Kidney (tissue), 14 donors: Measurements from ENCODE around the gene SOX15. TPM values are rescaled to one million over a fixed set of nuclear protein-coding genes. Genes with fewer than 3 reads are reported as not detected.
"Not testable (repeated sequence)": the region's sequence is repeated elsewhere in the genome, so short reads cannot be mapped to it uniquely, and the experiment has no call there.

Source experiments
- DNase-seq, 5 donors: peaks; one replicate each; pipeline ENCODE4 v3.0.0-alpha.2; 2013 to 2020
- FAIRE-seq: peaks from 2 replicates; lab custom pipeline; 2012; peaks lifted over from hg19 to GRCh38; lab: Jason Lieb, UNC
- H3K27ac ChIP-seq, 2 donors: one replicate each; pipeline ENCODE4 v1.7.0; 2013; ENCODE audit warnings: low read depth in 2 of 2, low read length in 2 of 2, inconsistent platforms in 1 of 2
- H3K27me3 ChIP-seq: one replicate; pipeline ENCODE4 v1.7.1; 2013; ENCODE audit warnings: low read length, inconsistent platforms; ENCODE audit not compliant: control insufficient read depth, insufficient read depth
- H3K36me3 ChIP-seq, 3 donors: one replicate each; pipeline versions ENCODE4 v1.7.0 to v1.7.1; 2013; ENCODE audit warnings: low read length in 3 of 3, control low read depth in 1 of 3, inconsistent platforms in 1 of 3; ENCODE audit not compliant: insufficient read depth in 3 of 3, control insufficient read depth in 2 of 3
- H3K4me1 ChIP-seq, 3 donors: one replicate each; pipeline versions ENCODE4 v1.7.0 to v1.7.1; 2013; ENCODE audit warnings: low read length in 3 of 3, inconsistent platforms in 1 of 3, low read depth in 1 of 3; ENCODE audit not compliant: control insufficient read depth in 2 of 3, insufficient read depth in 2 of 3
- H3K4me3 ChIP-seq, 3 donors: one replicate each; pipeline versions ENCODE4 v1.7.0 to v1.8.1; 2013; ENCODE audit warnings: low read length in 3 of 3, control low read depth in 1 of 3, inconsistent platforms in 1 of 3
- H3K9ac ChIP-seq, 3 donors: one replicate each; pipeline versions ENCODE4 v1.7.0 to v1.7.1; 2013; ENCODE audit warnings: low read length in 3 of 3, control low read depth in 1 of 3, inconsistent platforms in 1 of 3
- H3K9me3 ChIP-seq, 3 donors: one replicate each; pipeline versions ENCODE4 v1.7.0 to v1.7.1; 2013; ENCODE audit warnings: low read length in 3 of 3, control low read depth in 1 of 3, inconsistent platforms in 1 of 3; ENCODE audit not compliant: control insufficient read depth in 2 of 3, insufficient read depth in 1 of 3
- intact Hi-C: fragments of 100-400 bp; cut with DNase I; formaldehyde crosslinking; loops from one replicate; pipeline ENCODE4 v1.11.1; 2022
- polyA plus RNA-seq: library from polyadenylated mRNA; stranded (reverse); fragments of 350-450 nt; fragmentation: Illumina TruSeq; extraction: RNeasy Lipid Tissue Mini Kit (QIAGEN cat#74804); gene quantifications from one replicate; pipeline ENCODE4 v1.2.3, GENCODE V29; 2014; ENCODE audit warnings: low read depth, low replicate concordance; ENCODE audit not compliant: insufficient read depth
- total RNA-seq: library from RNA; stranded (reverse); fragmentation: NEBNext Ultra II Directional; extraction: Animal tissue kit (Norgen Biotek cat#: 25700); gene quantifications from one replicate; pipeline ENCODE4 v1.2.1, GENCODE V29; 2021
- TF ChIP-seq, protein P1 (sequence below): IDR thresholded peaks from 3 replicates; pipeline ENCODE4 v1.5.1; 2012; ENCODE audit warnings: mild to moderate bottlenecking, moderate library complexity, borderline replicate concordance; ENCODE audit not compliant: insufficient read depth; ENCODE audit errors: extremely low read depth
- donor health status: control.
- donor health status: control.
- donor health status: control.
- donor health status: control.
- donor health status: control.
- donor health status: DM: yes; HTN: yes; CAD: no.
- donor health status: Normal renal cell carcinoma (clear cell type).

SOX15 gene
- total and polyA plus RNA-seq, 2 donors from 2014 or later, result 0.80 to 0.88 TPM

DNA sequence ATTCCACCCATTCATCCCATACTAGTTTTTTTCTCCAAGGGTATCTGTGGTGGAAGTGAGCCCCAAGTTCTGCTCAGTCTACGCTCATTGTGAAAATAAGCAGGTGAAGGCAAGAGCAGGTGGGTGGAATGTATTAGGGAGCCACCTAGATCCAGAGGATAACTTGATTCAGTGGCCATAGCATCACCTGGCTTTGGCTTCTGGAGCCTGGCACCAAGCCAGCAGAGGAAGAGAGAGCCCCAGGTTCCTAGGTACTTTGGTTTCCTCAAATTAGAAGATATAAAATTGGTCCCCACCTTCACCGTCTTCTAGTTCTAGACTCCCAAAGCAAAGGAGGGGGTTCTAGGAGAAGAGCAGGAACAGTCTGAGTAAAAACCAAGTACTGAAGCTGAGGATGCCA is 20.7 kb upstream of the SOX15 start:
- Histone ChIP-seq H3K9ac (no peak overlapping the region), H3K4me1 (peaks cover 4 to 22% (median 17%) of the 10 kb centered on the region in 3 donors)

GRCh38 chr17:7606280-7606679 is 16.4 kb upstream of the SOX15 start:
- FAIRE-seq (no peak), DNase-seq (no peak)
- intact Hi-C loops, result no loop called here
- H3K27me3 ChIP-seq, result no peaks in the 10 kb centered on the region
- peaks cover 6 to 29% (median 23%) of the 10 kb centered on the region in 3 donors for H3K36me3 ChIP-seq
- no peaks in the 10 kb centered on the region for H3K9me3 ChIP-seq
- peaks cover 0 to under 1% (median 0%) of the 10 kb centered on the region in 3 donors for H3K4me1 ChIP-seq
- H3K4me3 ChIP-seq, result no peak overlapping the region
- TF ChIP-seq, protein P1, sequence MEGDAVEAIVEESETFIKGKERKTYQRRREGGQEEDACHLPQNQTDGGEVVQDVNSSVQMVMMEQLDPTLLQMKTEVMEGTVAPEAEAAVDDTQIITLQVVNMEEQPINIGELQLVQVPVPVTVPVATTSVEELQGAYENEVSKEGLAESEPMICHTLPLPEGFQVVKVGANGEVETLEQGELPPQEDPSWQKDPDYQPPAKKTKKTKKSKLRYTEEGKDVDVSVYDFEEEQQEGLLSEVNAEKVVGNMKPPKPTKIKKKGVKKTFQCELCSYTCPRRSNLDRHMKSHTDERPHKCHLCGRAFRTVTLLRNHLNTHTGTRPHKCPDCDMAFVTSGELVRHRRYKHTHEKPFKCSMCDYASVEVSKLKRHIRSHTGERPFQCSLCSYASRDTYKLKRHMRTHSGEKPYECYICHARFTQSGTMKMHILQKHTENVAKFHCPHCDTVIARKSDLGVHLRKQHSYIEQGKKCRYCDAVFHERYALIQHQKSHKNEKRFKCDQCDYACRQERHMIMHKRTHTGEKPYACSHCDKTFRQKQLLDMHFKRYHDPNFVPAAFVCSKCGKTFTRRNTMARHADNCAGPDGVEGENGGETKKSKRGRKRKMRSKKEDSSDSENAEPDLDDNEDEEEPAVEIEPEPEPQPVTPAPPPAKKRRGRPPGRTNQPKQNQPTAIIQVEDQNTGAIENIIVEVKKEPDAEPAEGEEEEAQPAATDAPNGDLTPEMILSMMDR, result no peak
- no peak overlapping the region for H3K9ac ChIP-seq
- H3K27ac ChIP-seq, result no peak overlapping the region

More for the DNA sequence above, 20.7 kb upstream of the SOX15 start:
- H3K27me3 ChIP-seq, result no peaks in the 10 kb centered on the region
- H3K27ac ChIP-seq, result no peak overlapping the region
- TF ChIP-seq, protein P1, result no peak
- intact Hi-C loops, result no loop called here
- H3K4me3 ChIP-seq, result no peak overlapping the region
- FAIRE-seq (no peak), DNase-seq (no peak)
- no peaks in the 10 kb centered on the region for H3K9me3 ChIP-seq
- H3K36me3 ChIP-seq, result peaks cover 2 to 5% (median 3%) of the 10 kb centered on the region in 3 donors

GRCh38 chr17:7597561-7597960 is 7.7 kb upstream of the SOX15 start:
- H3K36me3 ChIP-seq, result peaks cover 21 to 69% (median 41%) of the 10 kb centered on the region in 3 donors
- FAIRE-seq, H3K4me1 ChIP-seq, H3K9me3 ChIP-seq, intact Hi-C loops, H3K27ac ChIP-seq, H3K27me3 ChIP-seq, H3K9ac ChIP-seq, H3K4me3 ChIP-seq: not testable (repeated sequence)
- DNase-seq, result peak in 1 of 5 donors; percentile 2

GRCh38 chr17:7593296-7593695 is 3.4 kb upstream of the SOX15 start:
- Histone ChIP-seq H3K27ac (no peak overlapping the region), H3K4me1 (peaks cover 0 to 7% (median 7%) of the 10 kb centered on the region in 3 donors), H3K4me3 (no peak overlapping the region), H3K36me3 (peaks cover 17 to 57% (median 42%) of the 10 kb centered on the region in 3 donors), H3K9me3 (no peaks in the 10 kb centered on the region), H3K9ac (no peak overlapping the region), H3K27me3 (no peaks in the 10 kb centered on the region)
- DNase-seq, result peak in 1 of 5 donors; percentile 60
- TF ChIP-seq, protein P1, result no peak
- intact Hi-C loops, result no loop called here
- no peak for FAIRE-seq
